Right renal pelvis (tissue), 4 donors: ENCODE data around the gene TXK. TPM values are rescaled to one million over a fixed set of nuclear protein-coding genes. Genes with fewer than 3 reads are reported as not detected.

Experiments
- DNase-seq, 4 donors: peaks; one replicate each; pipeline ENCODE4 v3.0.0-alpha.2; 2013; ENCODE audit warnings: low read depth in 4 of 4, low spot score in 3 of 4, missing footprints in 1 of 4
- polyA plus RNA-seq, 4 donors: library from polyadenylated mRNA; unstranded; fragments of 120-200 nt; gene quantifications; one replicate each; pipeline ENCODE4 v1.2.1, GENCODE V29; 2013; ENCODE audit not compliant: insufficient read length in 4 of 4

Gene TXK
- polyA plus RNA-seq, 4 donors = 1.4 to 3.4 (median 2.3) TPM

- no peak for DNase-seq
Observed at GRCh38 chr4:48138511-48138910, 4.5 kb upstream of the TXK start.

- no peak for DNase-seq
Observed at GRCh38 chr4:48137846-48138245, 3.8 kb upstream of the TXK start.

GRCh38 chr4:48133669-48134068 is 381 bp downstream of the TXK start:
- DNase-seq = no peak

GRCh38 chr4:48131736-48132135 is 2.3 kb downstream of the TXK start:
- no peak for DNase-seq

- no peak for DNase-seq
Observed at GRCh38 chr4:48130100-48130499, 4.0 kb downstream of the TXK start.

- no peak for DNase-seq
Observed at GRCh38 chr4:48129307-48130014, 4.6 kb downstream of the TXK start.

- no peak for DNase-seq
Observed at GRCh38 chr4:48127682-48128404, 6.2 kb downstream of the TXK start.

- DNase-seq = no peak
Observed at GRCh38 chr4:48127231-48127630, 6.8 kb downstream of the TXK start.

- no peak for DNase-seq
Observed at GRCh38 chr4:48126621-48127020, 7.4 kb downstream of the TXK start.

- no peak for DNase-seq
Observed at GRCh38 chr4:48124870-48125269, 9.2 kb downstream of the TXK start.

- no peak for DNase-seq
Observed at GRCh38 chr4:48122756-48123155, 11.3 kb downstream of the TXK start.

GRCh38 chr4:48121180-48121579 is 12.9 kb downstream of the TXK start:
- DNase-seq = no peak

GRCh38 chr4:48120132-48120531 is 13.9 kb downstream of the TXK start:
- DNase-seq = no peak

GRCh38 chr4:48119646-48120045 is 14.4 kb downstream of the TXK start:
- DNase-seq = no peak

- no peak for DNase-seq
Observed at GRCh38 chr4:48118081-48118480, 16.0 kb downstream of the TXK start.

GRCh38 chr4:48116582-48116981 is 17.5 kb downstream of the TXK start:
- DNase-seq = no peak

- no peak for DNase-seq
Observed at GRCh38 chr4:48114412-48114811, 19.6 kb downstream of the TXK start.

- no peak for DNase-seq
Observed at GRCh38 chr4:48112017-48112667, 21.9 kb downstream of the TXK start.

- DNase-seq = no peak
Observed at GRCh38 chr4:48110452-48110978, 23.5 kb downstream of the TXK start.

GRCh38 chr4:48109413-48110263 is 24.4 kb downstream of the TXK start:
- DNase-seq = no peak
